ENCODE results near the gene REPS1.

DNA sequence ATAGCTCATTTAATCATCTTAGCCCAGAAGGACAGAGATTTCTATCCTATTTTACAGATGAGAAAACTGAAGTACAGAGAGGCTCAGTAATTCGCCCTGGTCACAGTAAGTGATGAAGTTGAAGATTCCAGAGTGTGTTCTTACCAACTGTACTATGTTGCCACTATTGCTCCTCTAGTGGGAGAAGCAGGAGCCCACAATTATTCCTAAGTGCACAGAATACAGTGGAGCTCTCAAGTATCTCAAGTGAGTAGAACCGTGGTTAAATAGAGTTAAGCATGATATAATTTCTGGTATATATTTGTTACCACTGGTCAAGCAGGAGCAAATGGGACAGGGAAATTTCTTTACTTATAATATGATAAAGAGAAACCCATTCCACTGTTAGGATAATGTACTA, 22.1 kb downstream of the REPS1 start:
- TF ChIP-seq, protein P1, sequence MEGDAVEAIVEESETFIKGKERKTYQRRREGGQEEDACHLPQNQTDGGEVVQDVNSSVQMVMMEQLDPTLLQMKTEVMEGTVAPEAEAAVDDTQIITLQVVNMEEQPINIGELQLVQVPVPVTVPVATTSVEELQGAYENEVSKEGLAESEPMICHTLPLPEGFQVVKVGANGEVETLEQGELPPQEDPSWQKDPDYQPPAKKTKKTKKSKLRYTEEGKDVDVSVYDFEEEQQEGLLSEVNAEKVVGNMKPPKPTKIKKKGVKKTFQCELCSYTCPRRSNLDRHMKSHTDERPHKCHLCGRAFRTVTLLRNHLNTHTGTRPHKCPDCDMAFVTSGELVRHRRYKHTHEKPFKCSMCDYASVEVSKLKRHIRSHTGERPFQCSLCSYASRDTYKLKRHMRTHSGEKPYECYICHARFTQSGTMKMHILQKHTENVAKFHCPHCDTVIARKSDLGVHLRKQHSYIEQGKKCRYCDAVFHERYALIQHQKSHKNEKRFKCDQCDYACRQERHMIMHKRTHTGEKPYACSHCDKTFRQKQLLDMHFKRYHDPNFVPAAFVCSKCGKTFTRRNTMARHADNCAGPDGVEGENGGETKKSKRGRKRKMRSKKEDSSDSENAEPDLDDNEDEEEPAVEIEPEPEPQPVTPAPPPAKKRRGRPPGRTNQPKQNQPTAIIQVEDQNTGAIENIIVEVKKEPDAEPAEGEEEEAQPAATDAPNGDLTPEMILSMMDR (IDR thresholded peaks at IDR 0.05), result no peak
- TF ChIP-seq POLR2A (IDR thresholded peaks at IDR 0.05) (no peak), EP300 (IDR thresholded peaks at IDR 0.05) (no peak)
